Natural killer cell (primary cell): ENCODE data around the gene STXBP6. TPM values are rescaled to one million over a fixed set of nuclear protein-coding genes. Genes with fewer than 3 reads are reported as not detected.

ENCODE experiments used
- ATAC-seq, 3 donors: fragments of 150-1000 bp in 2 of 3; fragments of 200-7000 bp in 1 of 3; cut with Tn5 transposase; 1 replicate in 1 of 3; 2 replicates in 2 of 3; pipeline ENCODE4 v1.10.0; 2021; ENCODE audit warnings: mild to moderate bottlenecking in 2 of 3, moderate library complexity in 2 of 3
- DNase-seq, 2 donors: peaks; one replicate each; pipeline versions ENCODE4 v3.0.0 to v3.0.0-alpha.2; 2013 to 2021; ENCODE audit warnings: mixed read lengths in 1 of 2
- H3K27ac ChIP-seq: one replicate; pipeline ENCODE4 v1.5.1; 2013; ENCODE audit warnings: mild to moderate bottlenecking, low read length
- H3K27me3 ChIP-seq: one replicate; pipeline ENCODE4 v1.6.1; 2013; ENCODE audit warnings: low read length; ENCODE audit not compliant: control insufficient read depth, insufficient read depth
- H3K36me3 ChIP-seq: one replicate; pipeline ENCODE4 v1.6.1; 2013; ENCODE audit warnings: low read length; ENCODE audit not compliant: control insufficient read depth, insufficient read depth
- H3K4me1 ChIP-seq: one replicate; pipeline ENCODE4 v1.6.1; 2013; ENCODE audit warnings: low read length; ENCODE audit not compliant: control insufficient read depth, insufficient read depth
- H3K4me3 ChIP-seq: one replicate; pipeline ENCODE4 v1.5.1; 2013; ENCODE audit warnings: low read length
- H3K9me3 ChIP-seq: one replicate; pipeline ENCODE4 v1.6.1; 2013; ENCODE audit warnings: low read length; ENCODE audit not compliant: control insufficient read depth, insufficient read depth
- H3K27ac Mint-ChIP-seq, 2 donors: one replicate each; pipeline ENCODE4 v1.8.0; 2022; ENCODE audit warnings: mild to moderate bottlenecking in 2 of 2, mixed read lengths in 2 of 2, moderate library complexity in 1 of 2
- H3K27me3 Mint-ChIP-seq, 2 donors: one replicate each; pipeline ENCODE4 v1.8.0; 2022; ENCODE audit warnings: low read depth in 2 of 2, mixed read lengths in 2 of 2
- H3K36me3 Mint-ChIP-seq: one replicate; pipeline ENCODE4 v1.8.0; 2022; ENCODE audit warnings: mixed read lengths
- H3K4me1 Mint-ChIP-seq, 2 donors: one replicate each; pipeline ENCODE4 v1.8.0; 2022; ENCODE audit warnings: mixed read lengths in 2 of 2
- H3K4me3 Mint-ChIP-seq: one replicate; pipeline ENCODE4 v1.8.0; 2022; ENCODE audit warnings: mild to moderate bottlenecking, moderate library complexity, mixed read lengths
- H3K9me3 Mint-ChIP-seq, 2 donors: one replicate each; pipeline ENCODE4 v1.8.0; 2022; ENCODE audit warnings: mixed read lengths in 2 of 2
- WGBS: methylation state at CpG from one replicate; pipeline ENCODE4 v1.1.7; 2013; ENCODE audit warnings: missing lambda C conversion rate; ENCODE audit not compliant: insufficient coverage; 5-methylcytosine and 5-hydroxymethylcytosine counted together
- intact Hi-C: fragments of 100-400 bp; cut with micrococcal nuclease; formaldehyde crosslinking; loops from one replicate; pipeline ENCODE4 v1.14.2; 2022
- total RNA-seq, 4 donors: library from RNA; stranded (reverse); fragments of 120-200 nt in 1 of 4; gene quantifications; one replicate each; pipeline versions ENCODE4 v1.2.3 to v1.2.4, GENCODE V29; 2013 to 2022
- TF ChIP-seq, protein P1 (sequence below): fragments of 200-600 bp; IDR thresholded peaks from one replicate; pipeline ENCODE4 v1.8.0; 2022; ENCODE audit warnings: antibody characterized with exemption

STXBP6 gene
- total RNA-seq, 3 donors from 2014 or later (not counting 1 experiment from before 2014, with no cell fraction given) = 0.20 TPM; not detected in 2

DNA sequence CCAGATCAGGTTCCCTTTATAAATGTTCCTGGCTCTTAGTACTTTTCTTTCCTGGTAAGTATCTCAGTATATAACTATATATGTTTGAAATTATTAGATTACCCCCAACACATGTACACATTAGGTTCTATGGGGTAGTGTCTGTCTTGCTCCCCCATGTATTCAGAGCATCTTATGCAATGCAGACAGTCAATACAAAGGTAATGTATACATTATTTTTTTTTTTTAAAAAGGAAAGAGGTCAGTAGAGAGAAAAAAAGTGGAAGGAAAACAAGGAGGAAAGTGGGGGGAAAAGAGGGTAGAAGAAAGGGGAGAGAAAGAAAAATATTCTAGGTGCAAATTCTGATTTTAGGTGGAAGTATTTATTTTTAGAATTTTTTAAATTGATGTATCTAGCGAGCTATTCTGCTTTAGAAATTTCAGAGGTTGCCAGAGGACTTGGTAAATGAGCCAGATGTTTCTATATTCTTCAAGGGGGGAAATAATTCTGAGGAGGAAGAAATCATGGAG, 157.9 kb downstream of the STXBP6 start:
- TF ChIP-seq, protein P1, sequence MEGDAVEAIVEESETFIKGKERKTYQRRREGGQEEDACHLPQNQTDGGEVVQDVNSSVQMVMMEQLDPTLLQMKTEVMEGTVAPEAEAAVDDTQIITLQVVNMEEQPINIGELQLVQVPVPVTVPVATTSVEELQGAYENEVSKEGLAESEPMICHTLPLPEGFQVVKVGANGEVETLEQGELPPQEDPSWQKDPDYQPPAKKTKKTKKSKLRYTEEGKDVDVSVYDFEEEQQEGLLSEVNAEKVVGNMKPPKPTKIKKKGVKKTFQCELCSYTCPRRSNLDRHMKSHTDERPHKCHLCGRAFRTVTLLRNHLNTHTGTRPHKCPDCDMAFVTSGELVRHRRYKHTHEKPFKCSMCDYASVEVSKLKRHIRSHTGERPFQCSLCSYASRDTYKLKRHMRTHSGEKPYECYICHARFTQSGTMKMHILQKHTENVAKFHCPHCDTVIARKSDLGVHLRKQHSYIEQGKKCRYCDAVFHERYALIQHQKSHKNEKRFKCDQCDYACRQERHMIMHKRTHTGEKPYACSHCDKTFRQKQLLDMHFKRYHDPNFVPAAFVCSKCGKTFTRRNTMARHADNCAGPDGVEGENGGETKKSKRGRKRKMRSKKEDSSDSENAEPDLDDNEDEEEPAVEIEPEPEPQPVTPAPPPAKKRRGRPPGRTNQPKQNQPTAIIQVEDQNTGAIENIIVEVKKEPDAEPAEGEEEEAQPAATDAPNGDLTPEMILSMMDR = no peak
- H3K9me3 ChIP-seq = no peaks in the 10 kb centered on the region
- no peak overlapping the region for H3K27ac ChIP-seq
- no peak overlapping the region for H3K4me3 ChIP-seq
- DNase-seq = no peak
- Mint-ChIP-seq H3K27ac (no peak overlapping the region), H3K4me3 (no peak overlapping the region), H3K9me3 (peaks cover 6 to 12% of the 10 kb centered on the region in 2 donors), H3K27me3 (peaks cover 25 to 50% of the 10 kb centered on the region in 2 donors), H3K36me3 (peaks cover 19% of the 10 kb centered on the region), H3K4me1 (no peaks in the 10 kb centered on the region)
- no peaks in the 10 kb centered on the region for H3K4me1 ChIP-seq
- no peak for ATAC-seq
- H3K36me3 ChIP-seq = no peaks in the 10 kb centered on the region
- intact Hi-C loops = no loop called here
- H3K27me3 ChIP-seq = no peaks in the 10 kb centered on the region
- 60% methylated on average over 1 of the region's 1 CpG for WGBS

DNA sequence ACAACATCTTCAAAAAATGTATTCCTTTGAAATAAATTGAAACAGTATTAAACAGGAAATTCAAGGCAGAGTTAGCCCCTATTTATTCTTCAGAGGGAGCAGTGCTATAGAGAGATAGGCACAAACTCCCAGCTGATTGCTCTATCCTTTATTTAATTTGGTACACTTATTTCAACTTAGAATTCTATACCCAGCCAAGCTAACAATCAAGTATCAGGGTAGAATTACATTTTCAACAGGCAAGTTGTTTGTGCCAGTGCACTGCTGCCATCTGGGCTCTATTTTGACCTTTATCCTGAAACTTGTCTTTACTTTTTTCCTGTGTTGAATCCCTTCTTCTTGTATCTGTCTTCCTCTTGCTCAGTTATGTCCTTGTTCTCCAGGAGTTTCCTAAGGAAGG, 159.2 kb downstream of the STXBP6 start:
- ATAC-seq = no peak
- H3K36me3 ChIP-seq = no peaks in the 10 kb centered on the region
- H3K4me1 ChIP-seq = no peaks in the 10 kb centered on the region
- no peak for DNase-seq
- no peak overlapping the region for H3K4me3 Mint-ChIP-seq
- no peaks in the 10 kb centered on the region for H3K4me1 Mint-ChIP-seq
- H3K27me3 Mint-ChIP-seq = peaks cover 21 to 49% of the 10 kb centered on the region in 2 donors
- H3K27ac ChIP-seq = no peak overlapping the region
- no peak overlapping the region for H3K27ac Mint-ChIP-seq
- H3K9me3 ChIP-seq = no peaks in the 10 kb centered on the region
- H3K36me3 Mint-ChIP-seq = peaks cover 19% of the 10 kb centered on the region
- TF ChIP-seq, protein P1 = no peak
- peaks cover 6 to 12% of the 10 kb centered on the region in 2 donors for H3K9me3 Mint-ChIP-seq
- intact Hi-C loops = no loop called here
- no peak overlapping the region for H3K4me3 ChIP-seq
- no peaks in the 10 kb centered on the region for H3K27me3 ChIP-seq

- no peaks in the 10 kb centered on the region for H3K36me3 ChIP-seq
- H3K27me3 Mint-ChIP-seq = peaks cover 21 to 40% of the 10 kb centered on the region in 2 donors
- no peak overlapping the region for H3K4me3 Mint-ChIP-seq
- TF ChIP-seq, protein P1 = no peak
- H3K4me1 Mint-ChIP-seq = no peaks in the 10 kb centered on the region
- peaks cover 19% of the 10 kb centered on the region for H3K36me3 Mint-ChIP-seq
- no peaks in the 10 kb centered on the region for H3K4me1 ChIP-seq
- no peak overlapping the region for H3K4me3 ChIP-seq
- ATAC-seq (no peak), DNase-seq (no peak)
- H3K9me3 Mint-ChIP-seq = peaks cover 6 to 12% of the 10 kb centered on the region in 2 donors
- H3K27ac ChIP-seq = no peak overlapping the region
- intact Hi-C loops = no loop called here
- H3K27me3 ChIP-seq = no peaks in the 10 kb centered on the region
- H3K27ac Mint-ChIP-seq = no peak overlapping the region
- no peaks in the 10 kb centered on the region for H3K9me3 ChIP-seq
Observed at GRCh38 chr14:24889843-24890242, 160.1 kb downstream of the STXBP6 start.

- WGBS = 99% methylated on average over 6 of the region's 6 CpGs
- H3K27ac ChIP-seq = no peak overlapping the region
- no peaks in the 10 kb centered on the region for H3K27me3 ChIP-seq
- TF ChIP-seq, protein P1 = no peak
- H3K4me1 Mint-ChIP-seq = no peaks in the 10 kb centered on the region
- no peak overlapping the region for H3K4me3 Mint-ChIP-seq
- ATAC-seq = no peak
- no peak overlapping the region for H3K4me3 ChIP-seq
- no peak for DNase-seq
- H3K36me3 ChIP-seq = no peaks in the 10 kb centered on the region
- H3K4me1 ChIP-seq = no peaks in the 10 kb centered on the region
- peaks cover 19 to 38% of the 10 kb centered on the region in 2 donors for H3K27me3 Mint-ChIP-seq
- no peak overlapping the region for H3K27ac Mint-ChIP-seq
- H3K9me3 ChIP-seq = no peaks in the 10 kb centered on the region
- intact Hi-C loops = no loop called here
- peaks cover 19% of the 10 kb centered on the region for H3K36me3 Mint-ChIP-seq
- peaks cover 6 to 12% of the 10 kb centered on the region in 2 donors for H3K9me3 Mint-ChIP-seq
Observed at GRCh38 chr14:24888532-24888931, 161.4 kb downstream of the STXBP6 start.
